NK-92 treated with Interleukin-12 subunit alpha and Interleukin-12 subunit beta, amount 100 ng/mL, for 24 hours (cell line): Measurements from ENCODE around the gene SHC3.

Source experiments
- DNase-seq: peaks from one replicate; lab custom pipeline; 2025; lab: John Stamatoyannopoulos, UW

Gene SHC3

GRCh38 chr9:89154651-89155336, 23.8 kb downstream of the SHC3 start:
- no peak for DNase-seq

- no peak for DNase-seq
Observed at GRCh38 chr9:89154218-89154617, 24.4 kb downstream of the SHC3 start.

GRCh38 chr9:89153232-89154017, 25.2 kb downstream of the SHC3 start:
- peak; percentile 44 for DNase-seq

- no peak for DNase-seq
Observed at GRCh38 chr9:89149726-89150125, 28.9 kb downstream of the SHC3 start.

- DNase-seq = no peak
Observed at GRCh38 chr9:89145097-89145496, 33.5 kb downstream of the SHC3 start.

- no peak for DNase-seq
Observed at GRCh38 chr9:89144238-89144637, 34.4 kb downstream of the SHC3 start.

- DNase-seq = no peak
Observed at GRCh38 chr9:89143266-89143665, 35.4 kb downstream of the SHC3 start.

- DNase-seq = no peak
Observed at GRCh38 chr9:89139455-89139854, 39.2 kb downstream of the SHC3 start.

GRCh38 chr9:89138463-89139390, 39.9 kb downstream of the SHC3 start:
- no peak for DNase-seq

GRCh38 chr9:89137542-89138462, 40.8 kb downstream of the SHC3 start:
- peak; percentile 15 for DNase-seq

- no peak for DNase-seq
Observed at GRCh38 chr9:89135591-89136166, 42.9 kb downstream of the SHC3 start.

GRCh38 chr9:89134709-89135108, 43.9 kb downstream of the SHC3 start:
- DNase-seq = no peak

GRCh38 chr9:89122949-89123348, 55.7 kb downstream of the SHC3 start:
- DNase-seq = no peak

GRCh38 chr9:89120704-89121103, 57.9 kb downstream of the SHC3 start:
- no peak for DNase-seq

GRCh38 chr9:89116805-89117192, 61.8 kb downstream of the SHC3 start:
- DNase-seq = no peak

- DNase-seq = no peak
Observed at GRCh38 chr9:89116064-89116804, 62.4 kb downstream of the SHC3 start.

- no peak for DNase-seq
Observed at GRCh38 chr9:89115426-89115825, 63.2 kb downstream of the SHC3 start.

- DNase-seq = no peak
Observed at GRCh38 chr9:89114741-89115140, 63.9 kb downstream of the SHC3 start.

GRCh38 chr9:89113851-89114250, 64.8 kb downstream of the SHC3 start:
- no peak for DNase-seq

- DNase-seq = no peak
Observed at GRCh38 chr9:89112243-89112642, 66.4 kb downstream of the SHC3 start.
